Keratinocyte (primary cell): ENCODE measurements around the gene C11orf68. TPM values are rescaled to one million over a fixed set of nuclear protein-coding genes. Genes with fewer than 3 reads are reported as not detected.

ENCODE experiments used
- DNase-seq: peaks from one replicate; pipeline ENCODE4 v3.0.0-alpha.2; 2011; ENCODE audit warnings: low read depth, missing footprints, low spot score
- FAIRE-seq: peaks from 2 replicates; lab custom pipeline; 2011; peaks lifted over from hg19 to GRCh38; lab: Jason Lieb, UNC
- H2AFZ ChIP-seq: 2 replicates; pipeline ENCODE4 v1.6.0; 2012; ENCODE audit warnings: low read length, control low read depth, inconsistent platforms; ENCODE audit not compliant: control insufficient read depth
- H3K27ac ChIP-seq: 2 replicates; pipeline ENCODE4 v1.5.1; 2011; ENCODE audit warnings: low read length; ENCODE audit not compliant: control insufficient read depth, insufficient read depth
- H3K27me3 ChIP-seq: 3 replicates; pipeline ENCODE4 v1.6.0; 2011; ENCODE audit warnings: low read length; ENCODE audit not compliant: control insufficient read depth, insufficient read depth; ENCODE audit errors: extremely low read depth
- H3K36me3 ChIP-seq, 2 experiments: 2 replicates in 1 of 2; 3 replicates in 1 of 2; pipeline ENCODE4 v1.5.1; 2011; ENCODE audit warnings: low read length in 2 of 2, mild to moderate bottlenecking in 1 of 2; ENCODE audit not compliant: control insufficient read depth in 2 of 2, insufficient read depth in 2 of 2; ENCODE audit errors: extremely low read depth in 1 of 2
- H3K4me1 ChIP-seq: 3 replicates; pipeline ENCODE4 v1.5.1; 2011; ENCODE audit warnings: low read length; ENCODE audit not compliant: control insufficient read depth, insufficient read depth; ENCODE audit errors: extremely low read depth
- H3K4me2 ChIP-seq: 3 replicates; pipeline ENCODE4 v1.6.0; 2011; ENCODE audit warnings: low read depth, low read length; ENCODE audit not compliant: control insufficient read depth, insufficient read depth; ENCODE audit errors: extremely low read depth
- H3K4me3 ChIP-seq, 3 experiments: fragments of 200-600 bp in 1 of 3; sonication (generic) in 1 of 3; 2 replicates in 2 of 3; 3 replicates in 1 of 3; pipeline ENCODE4 v1.5.1; 2011 to 2016; ENCODE audit warnings: low read length in 3 of 3, mild to moderate bottlenecking in 3 of 3, control low read depth in 2 of 3, inconsistent platforms in 1 of 3, low read depth in 1 of 3, mixed read lengths in 1 of 3, mixed run types in 1 of 3, moderate library complexity in 1 of 3; ENCODE audit not compliant: control insufficient read depth in 2 of 3, insufficient read depth in 2 of 3; ENCODE audit errors: extremely low read depth in 1 of 3
- H3K79me2 ChIP-seq: 2 replicates; pipeline ENCODE4 v1.6.0; 2012; ENCODE audit warnings: low read length; ENCODE audit not compliant: control insufficient read depth, insufficient read depth
- H3K9ac ChIP-seq: 3 replicates; pipeline ENCODE4 v1.6.0; 2011; ENCODE audit warnings: low read length; ENCODE audit not compliant: control insufficient read depth, insufficient read depth; ENCODE audit errors: extremely low read depth
- H3K9me1 ChIP-seq: 3 replicates; pipeline ENCODE4 v1.6.0; 2011; ENCODE audit warnings: low read length; ENCODE audit not compliant: control insufficient read depth, insufficient read depth; ENCODE audit errors: extremely low read depth
- H3K9me3 ChIP-seq: 2 replicates; pipeline ENCODE4 v1.5.1; 2012; ENCODE audit warnings: low read depth, low read length; ENCODE audit not compliant: control insufficient read depth
- H4K20me1 ChIP-seq: 3 replicates; pipeline ENCODE4 v1.6.0; 2011; ENCODE audit warnings: low read length; ENCODE audit not compliant: control insufficient read depth, insufficient read depth; ENCODE audit errors: extremely low read depth
- EZH2 ChIP-seq: IDR thresholded peaks from one replicate; pipeline ENCODE4 v1.6.1; 2012; ENCODE audit warnings: inconsistent platforms, mild to moderate bottlenecking, low read length, moderate library complexity
- dilution Hi-C: fragments of 300-500 bp; cut with MboI; formaldehyde crosslinking; loops from one replicate; pipeline ENCODE4 v1.7.0; 2020; ENCODE audit warnings: low sequenced_read_pairs; ENCODE audit not compliant: extremely low pct_ligation_motif_present
- polyA plus RNA-seq, 5 experiments: library from polyadenylated mRNA; depleted of rRNA in 3 of 5; stranded (reverse) in 3 of 5; stranded (forward) in 1 of 5; unstranded in 1 of 5; fragments of >200 nt; gene quantifications; 1 replicate in 1 of 5; 2 replicates in 3 of 5; 3 replicates in 1 of 5; pipeline versions ENCODE4 v1.2.1 to v1.2.3, GENCODE V29; 2011 to 2012; ENCODE audit warnings: missing spikeins in 2 of 5, low read depth in 1 of 5, low replicate concordance in 1 of 5
- TF ChIP-seq, protein P1 (sequence below), 3 experiments: IDR thresholded peaks in 1 of 3; conservative IDR thresholded peaks in 1 of 3; optimal IDR thresholded peaks in 1 of 3; 2 replicates in 2 of 3; 3 replicates in 1 of 3; pipeline versions ENCODE3 to v1.5.1; 2011; ENCODE audit warnings: low read length in 3 of 3, mild to moderate bottlenecking in 3 of 3, moderate library complexity in 2 of 3, control low read depth in 1 of 3, inconsistent platforms in 1 of 3; ENCODE audit not compliant: insufficient read depth in 2 of 3; ENCODE audit errors: extremely low read depth in 1 of 3

The C11orf68 gene
- polyA plus RNA-seq, 1 donor (not counting 4 experiments of a cell fraction or from before 2014, with no cell fraction given) = 18.4 TPM

DNA sequence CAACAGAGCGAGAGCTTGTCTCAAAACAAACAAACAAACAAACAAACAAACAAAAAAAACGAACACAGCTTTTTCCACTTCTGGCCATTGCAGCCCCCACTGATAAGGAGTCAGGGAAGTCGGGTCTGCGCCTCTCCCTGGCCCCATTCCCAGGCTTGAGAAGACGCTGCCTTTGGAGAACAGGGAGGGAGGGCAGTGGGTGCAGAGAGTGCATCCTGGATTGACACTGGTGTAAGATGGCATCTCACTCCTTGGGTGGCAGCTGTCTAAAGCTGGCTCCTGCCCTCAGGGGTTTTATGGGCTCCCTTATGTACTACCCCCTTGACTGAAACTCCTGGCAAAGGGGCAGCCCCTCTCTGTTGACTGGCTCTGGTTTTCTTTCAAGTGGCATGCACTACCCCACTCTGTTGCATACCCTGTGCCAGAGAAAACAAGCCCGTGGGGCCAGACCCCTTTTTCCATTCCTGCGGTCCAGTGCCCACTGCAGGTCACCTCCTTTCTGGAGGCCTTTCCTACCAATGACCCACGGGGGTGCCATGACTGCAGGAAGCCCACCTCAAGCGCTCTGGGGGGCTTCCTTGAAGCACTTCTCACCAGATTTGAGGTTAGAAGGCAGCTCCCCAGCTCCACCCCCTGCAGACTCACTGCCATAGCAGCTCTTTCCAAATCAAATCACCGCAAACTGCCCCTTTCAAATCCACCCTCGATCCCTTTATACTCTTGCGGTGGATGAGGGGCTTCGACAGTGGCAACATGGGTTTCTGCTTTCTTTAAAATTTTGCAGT is 13.1 kb upstream of the C11orf68 start:
- H3K27me3 ChIP-seq = no peaks in the 10 kb centered on the region
- H3K4me2 ChIP-seq = no peak overlapping the region
- no peak overlapping the region for H3K4me3 ChIP-seq
- no peak overlapping the region for H2AFZ ChIP-seq
- H3K9ac ChIP-seq = no peak overlapping the region
- no peaks in the 10 kb centered on the region for H3K36me3 ChIP-seq
- no peak overlapping the region for H3K27ac ChIP-seq
- no peaks in the 10 kb centered on the region for H4K20me1 ChIP-seq
- DNase-seq = no peak
- no peaks in the 10 kb centered on the region for H3K9me3 ChIP-seq
- no peak for FAIRE-seq
- no peaks in the 10 kb centered on the region for H3K79me2 ChIP-seq
- TF ChIP-seq EZH2 = no peak
- TF ChIP-seq, protein P1, sequence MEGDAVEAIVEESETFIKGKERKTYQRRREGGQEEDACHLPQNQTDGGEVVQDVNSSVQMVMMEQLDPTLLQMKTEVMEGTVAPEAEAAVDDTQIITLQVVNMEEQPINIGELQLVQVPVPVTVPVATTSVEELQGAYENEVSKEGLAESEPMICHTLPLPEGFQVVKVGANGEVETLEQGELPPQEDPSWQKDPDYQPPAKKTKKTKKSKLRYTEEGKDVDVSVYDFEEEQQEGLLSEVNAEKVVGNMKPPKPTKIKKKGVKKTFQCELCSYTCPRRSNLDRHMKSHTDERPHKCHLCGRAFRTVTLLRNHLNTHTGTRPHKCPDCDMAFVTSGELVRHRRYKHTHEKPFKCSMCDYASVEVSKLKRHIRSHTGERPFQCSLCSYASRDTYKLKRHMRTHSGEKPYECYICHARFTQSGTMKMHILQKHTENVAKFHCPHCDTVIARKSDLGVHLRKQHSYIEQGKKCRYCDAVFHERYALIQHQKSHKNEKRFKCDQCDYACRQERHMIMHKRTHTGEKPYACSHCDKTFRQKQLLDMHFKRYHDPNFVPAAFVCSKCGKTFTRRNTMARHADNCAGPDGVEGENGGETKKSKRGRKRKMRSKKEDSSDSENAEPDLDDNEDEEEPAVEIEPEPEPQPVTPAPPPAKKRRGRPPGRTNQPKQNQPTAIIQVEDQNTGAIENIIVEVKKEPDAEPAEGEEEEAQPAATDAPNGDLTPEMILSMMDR (optimal IDR thresholded peaks at IDR 0.05 in 1 of 3, IDR thresholded peaks at IDR 0.05 in 1 of 3, conservative IDR thresholded peaks at IDR 0.05 in 1 of 3; ENCODE audit: extremely low read depth in 1 of 3, insufficient read depth in 2 of 3, low read length in 3 of 3) = peak in 1 of 3 experiments; percentile 5
- no peaks in the 10 kb centered on the region for H3K9me1 ChIP-seq
- no peaks in the 10 kb centered on the region for H3K4me1 ChIP-seq
- dilution Hi-C loops = no loop called here

DNA sequence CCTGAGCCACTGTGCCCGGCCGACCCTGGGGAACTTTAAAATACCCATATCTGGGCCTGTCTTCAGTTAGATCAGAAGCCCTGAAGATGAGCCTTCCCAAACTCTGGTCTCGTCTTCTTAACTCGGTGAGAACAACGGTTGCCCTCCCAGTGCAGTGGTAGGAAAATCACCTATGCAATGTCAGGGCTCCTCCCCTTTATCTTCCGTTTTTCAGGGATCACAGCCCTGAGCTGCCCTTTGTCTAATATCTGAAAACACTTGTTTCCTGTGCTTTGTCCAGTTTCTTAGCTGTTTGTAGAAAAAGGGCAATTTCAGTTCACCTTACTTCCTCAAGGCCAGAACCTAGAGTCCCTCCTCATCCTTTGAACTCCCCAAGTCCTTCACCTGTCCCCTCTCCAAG is 9.8 kb upstream of the C11orf68 start:
- Histone ChIP-seq H3K4me1 (no peaks in the 10 kb centered on the region), H3K36me3 (peaks cover 2 to 6% of the 10 kb centered on the region in 2 experiments), H3K9me3 (no peaks in the 10 kb centered on the region), H3K79me2 (no peaks in the 10 kb centered on the region), H4K20me1 (no peaks in the 10 kb centered on the region), H3K27me3 (no peaks in the 10 kb centered on the region), H3K9me1 (no peaks in the 10 kb centered on the region), H3K9ac (no peak overlapping the region), H3K4me2 (no peak overlapping the region), H3K27ac (no peak overlapping the region), H3K4me3 (no peak overlapping the region), H2AFZ (no peak overlapping the region)
- DNase-seq = no peak
- dilution Hi-C loops = no loop called here
- TF ChIP-seq, protein P1 (optimal IDR thresholded peaks at IDR 0.05 in 1 of 3, IDR thresholded peaks at IDR 0.05 in 1 of 3, conservative IDR thresholded peaks at IDR 0.05 in 1 of 3; ENCODE audit: extremely low read depth in 1 of 3, insufficient read depth in 2 of 3, low read length in 3 of 3) = no peak
- TF ChIP-seq EZH2 = no peak
- FAIRE-seq = no peak
